Caco-2 (cell line): ENCODE measurements around the gene CPHXL. TPM values are rescaled to one million over a fixed set of nuclear protein-coding genes. Genes with fewer than 3 reads are reported as not detected.

Experiments used
- BruUV-seq: library from RNA; stranded (reverse); fragments of 400-500 nt; replicated peaks from 2 replicates; lab custom pipeline; 2021; lab: Mats Ljungman, UMichigan
- CTCF ChIA-PET: fragments of 300-600 bp; sonication (Branson Sonifier 250); formaldehyde crosslinking; loops from one replicate; lab custom pipeline; 2022; ENCODE audit warnings: antibody characterized with exemption; lab: Charles Lee
- POLR2A ChIA-PET: fragments of 300-600 bp; sonication (Branson Sonifier 250); formaldehyde crosslinking; loops from one replicate; lab custom pipeline; 2022; ENCODE audit warnings: antibody characterized with exemption; lab: Charles Lee
- DNase-seq, 2 experiments: peaks; one replicate each; pipeline versions ENCODE4 v3.0.0 to v3.0.0-alpha.2; 2020 to 2022
- H3K27me3 ChIP-seq: replicated peaks from 2 replicates; pipeline ENCODE4 v1.6.0; 2011; ENCODE audit warnings: low read length; ENCODE audit not compliant: control insufficient read depth, insufficient read depth
- H3K36me3 ChIP-seq: 2 replicates; pipeline ENCODE4 v1.5.1; 2011; ENCODE audit warnings: low read length; ENCODE audit not compliant: control insufficient read depth, insufficient read depth
- H3K4me1 ChIP-seq: fragments of 250-450 bp; sonication (Bioruptor Pico); 2 replicates; pipeline ENCODE4 v1.5.1; 2020; ENCODE audit warnings: mild to moderate bottlenecking
- H3K4me3 ChIP-seq: 2 replicates; pipeline ENCODE4 v1.5.1; 2011; ENCODE audit warnings: low read depth, mild to moderate bottlenecking, control low read depth, low read length
- H3K9me3 ChIP-seq: fragments of 250-450 bp; sonication (Bioruptor Pico); 2 replicates; pipeline ENCODE4 v1.5.1; 2020; ENCODE audit warnings: mild to moderate bottlenecking, moderate library complexity
- H3K27ac Mint-ChIP-seq: one replicate; pipeline ENCODE4 v1.8.0; 2022; ENCODE audit warnings: mixed read lengths; ENCODE audit not compliant: unreplicated experiment
- H3K27me3 Mint-ChIP-seq: one replicate; pipeline ENCODE4 v1.8.0; 2022; ENCODE audit warnings: mixed read lengths; ENCODE audit not compliant: insufficient read depth, unreplicated experiment
- H3K36me3 Mint-ChIP-seq: one replicate; pipeline ENCODE4 v1.8.0; 2022; ENCODE audit warnings: mild to moderate bottlenecking, mixed read lengths; ENCODE audit not compliant: insufficient read depth, unreplicated experiment
- H3K4me1 Mint-ChIP-seq: one replicate; pipeline ENCODE4 v1.8.0; 2022; ENCODE audit warnings: low read depth, mixed read lengths; ENCODE audit not compliant: unreplicated experiment
- H3K4me3 Mint-ChIP-seq: one replicate; pipeline ENCODE4 v1.8.0; 2022; ENCODE audit warnings: mild to moderate bottlenecking, moderate library complexity, mixed read lengths; ENCODE audit not compliant: unreplicated experiment
- H3K9me3 Mint-ChIP-seq: one replicate; pipeline ENCODE4 v1.8.0; 2022; ENCODE audit warnings: mixed read lengths; ENCODE audit not compliant: unreplicated experiment
- intact Hi-C: fragments of 100-400 bp; cut with micrococcal nuclease; formaldehyde crosslinking; loops from one replicate; pipeline ENCODE4 v1.10.0; 2022; ENCODE audit not compliant: unreplicated experiment
- total RNA-seq: library from RNA; stranded (reverse); gene quantifications from 2 replicates; pipeline ENCODE4 v1.2.3, GENCODE V29; 2022
- TF ChIP-seq, protein P1 (sequence below), 2 experiments: fragments of 200-600 bp in 1 of 2; IDR thresholded peaks; 1 replicate in 1 of 2; 2 replicates in 1 of 2; pipeline versions ENCODE4 v1.5.1 to v1.8.0; 2011 to 2022; ENCODE audit warnings: antibody characterized with exemption in 1 of 2, control low read depth in 1 of 2, inconsistent platforms in 1 of 2, low read depth in 1 of 2, low read length in 1 of 2, mild to moderate bottlenecking in 1 of 2, moderate library complexity in 1 of 2; ENCODE audit not compliant: insufficient read depth in 1 of 2, severe bottlenecking in 1 of 2, unreplicated experiment in 1 of 2

The CPHXL gene
- total RNA-seq, 1 experiment from 2014 or later, result not detected

- H3K9me3 ChIP-seq, result no peaks in the 10 kb centered on the region
- Mint-ChIP-seq H3K27me3 (peaks cover 9% of the 10 kb centered on the region), H3K27ac (peak overlapping the region; percentile 11), H3K4me1 (peaks cover 17% of the 10 kb centered on the region), H3K36me3 (no peaks in the 10 kb centered on the region), H3K4me3 (no peak overlapping the region), H3K9me3 (peaks cover 13% of the 10 kb centered on the region)
- H3K27me3 ChIP-seq, result no peaks in the 10 kb centered on the region
- CTCF ChIA-PET, result interaction anchor here (0.8 to 1.3 kb wide), 2 partner anchors 21 to 30 kb away, joined by 5 read pairs; no protein-coding TSS in a partner anchor
- peak; percentile 57 to 84 for DNase-seq
- intact Hi-C loops, result no loop called here
- H3K36me3 ChIP-seq, result no peaks in the 10 kb centered on the region
- H3K4me1 ChIP-seq, result peaks cover 23% of the 10 kb centered on the region
- POLR2A ChIA-PET, result no interaction called here
- no TSS peak for BruUV-seq
- TF ChIP-seq, protein P1, sequence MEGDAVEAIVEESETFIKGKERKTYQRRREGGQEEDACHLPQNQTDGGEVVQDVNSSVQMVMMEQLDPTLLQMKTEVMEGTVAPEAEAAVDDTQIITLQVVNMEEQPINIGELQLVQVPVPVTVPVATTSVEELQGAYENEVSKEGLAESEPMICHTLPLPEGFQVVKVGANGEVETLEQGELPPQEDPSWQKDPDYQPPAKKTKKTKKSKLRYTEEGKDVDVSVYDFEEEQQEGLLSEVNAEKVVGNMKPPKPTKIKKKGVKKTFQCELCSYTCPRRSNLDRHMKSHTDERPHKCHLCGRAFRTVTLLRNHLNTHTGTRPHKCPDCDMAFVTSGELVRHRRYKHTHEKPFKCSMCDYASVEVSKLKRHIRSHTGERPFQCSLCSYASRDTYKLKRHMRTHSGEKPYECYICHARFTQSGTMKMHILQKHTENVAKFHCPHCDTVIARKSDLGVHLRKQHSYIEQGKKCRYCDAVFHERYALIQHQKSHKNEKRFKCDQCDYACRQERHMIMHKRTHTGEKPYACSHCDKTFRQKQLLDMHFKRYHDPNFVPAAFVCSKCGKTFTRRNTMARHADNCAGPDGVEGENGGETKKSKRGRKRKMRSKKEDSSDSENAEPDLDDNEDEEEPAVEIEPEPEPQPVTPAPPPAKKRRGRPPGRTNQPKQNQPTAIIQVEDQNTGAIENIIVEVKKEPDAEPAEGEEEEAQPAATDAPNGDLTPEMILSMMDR (IDR thresholded peaks at IDR 0.05; ENCODE audit: insufficient read depth in 1 of 2, low read depth in 1 of 2, low read length in 1 of 2, severe bottlenecking in 1 of 2, unreplicated experiment in 1 of 2), result no peak
- no peak overlapping the region for H3K4me3 ChIP-seq
Observed at GRCh38 chr16:75733305-75734211, 7.3 kb upstream of the CPHXL start.

GRCh38 chr16:75732871-75733270 lies 6.6 kb upstream of the CPHXL start:
- Mint-ChIP-seq H3K36me3 (no peaks in the 10 kb centered on the region), H3K9me3 (peaks cover 6% of the 10 kb centered on the region), H3K4me1 (peaks cover 17% of the 10 kb centered on the region), H3K27ac (no peak overlapping the region), H3K4me3 (no peak overlapping the region), H3K27me3 (peaks cover 4% of the 10 kb centered on the region)
- ChIA-PET POLR2A (no interaction called here), CTCF (interaction anchor here (0.8 kb wide), 1 partner anchor 31 kb away, joined by 5 read pairs; no protein-coding TSS in a partner anchor)
- Histone ChIP-seq H3K4me1 (peaks cover 27% of the 10 kb centered on the region), H3K4me3 (no peak overlapping the region), H3K36me3 (no peaks in the 10 kb centered on the region), H3K27me3 (no peaks in the 10 kb centered on the region), H3K9me3 (no peaks in the 10 kb centered on the region)
- BruUV-seq, result no TSS peak
- TF ChIP-seq, protein P1 (IDR thresholded peaks at IDR 0.05; ENCODE audit: insufficient read depth in 1 of 2, low read depth in 1 of 2, low read length in 1 of 2, severe bottlenecking in 1 of 2, unreplicated experiment in 1 of 2), result no peak
- DNase-seq, result no peak
- intact Hi-C loops, result no loop called here

DNA sequence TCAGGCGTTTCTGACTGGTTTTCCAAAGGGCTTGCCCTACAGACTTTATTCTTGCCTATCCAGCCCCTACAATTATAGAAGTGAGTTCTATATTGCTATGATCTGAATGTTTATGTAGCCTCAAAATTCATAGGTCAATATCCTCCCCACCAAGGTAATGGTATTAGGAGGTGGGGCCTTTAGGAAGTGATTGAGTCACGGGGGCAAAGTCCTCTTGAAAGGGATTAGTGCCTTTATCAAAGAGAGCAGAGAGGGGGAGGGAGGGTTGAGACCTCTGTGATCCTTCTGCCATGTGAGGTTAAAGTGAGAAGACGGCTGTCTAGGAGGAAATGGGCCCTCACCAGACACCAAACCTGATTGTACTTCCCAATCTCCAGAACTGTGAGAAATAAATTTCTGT lies 931 bp upstream of the CPHXL start:
- Histone ChIP-seq H3K9me3 (no peaks in the 10 kb centered on the region), H3K27me3 (no peaks in the 10 kb centered on the region), H3K36me3 (no peaks in the 10 kb centered on the region), H3K4me3 (no peak overlapping the region), H3K4me1 (peaks cover 19% of the 10 kb centered on the region)
- H3K9me3 Mint-ChIP-seq, result no peaks in the 10 kb centered on the region
- no peak overlapping the region for H3K4me3 Mint-ChIP-seq
- H3K27ac Mint-ChIP-seq, result no peak overlapping the region
- TF ChIP-seq, protein P1 (IDR thresholded peaks at IDR 0.05; ENCODE audit: insufficient read depth in 1 of 2, low read depth in 1 of 2, low read length in 1 of 2, severe bottlenecking in 1 of 2, unreplicated experiment in 1 of 2), result no peak
- H3K36me3 Mint-ChIP-seq, result no peaks in the 10 kb centered on the region
- no TSS peak for BruUV-seq
- CTCF ChIA-PET, result no interaction called here
- no peaks in the 10 kb centered on the region for H3K27me3 Mint-ChIP-seq
- peak; percentile 70 to 79 for DNase-seq
- POLR2A ChIA-PET, result no interaction called here
- peaks cover 13% of the 10 kb centered on the region for H3K4me1 Mint-ChIP-seq
- intact Hi-C loops, result loop anchor here (1.0 kb wide), 1 partner anchor 27 kb away; no protein-coding TSS in a partner anchor
